GM21786 (cell line): ENCODE data around the gene SLC7A14.

ENCODE experiments used
- ATAC-seq: cut with Tn5 transposase; IDR thresholded peaks from one replicate; pipeline ENCODE4 v1.9.1; 2021; ENCODE audit not compliant: unreplicated experiment

The SLC7A14 gene

GRCh38 chr3:170539897-170540296, 46.0 kb downstream of the SLC7A14 start:
- no peak for ATAC-seq

GRCh38 chr3:170536712-170537111, 49.2 kb downstream of the SLC7A14 start:
- ATAC-seq: no peak

- no peak for ATAC-seq
These were observed 51.6 kb downstream of the SLC7A14 start for GRCh38 chr3:170534227-170534626.

GRCh38 chr3:170532573-170532972, 53.3 kb downstream of the SLC7A14 start:
- no peak for ATAC-seq

GRCh38 chr3:170531657-170532335, 54.1 kb downstream of the SLC7A14 start:
- ATAC-seq: no peak

- ATAC-seq: no peak
These were observed 54.8 kb downstream of the SLC7A14 start for GRCh38 chr3:170531054-170531453.

GRCh38 chr3:170529912-170530311, 56.0 kb downstream of the SLC7A14 start:
- no peak for ATAC-seq

- ATAC-seq: no peak
These were observed 56.5 kb downstream of the SLC7A14 start for GRCh38 chr3:170529346-170529745.

- no peak for ATAC-seq
These were observed 57.1 kb downstream of the SLC7A14 start for GRCh38 chr3:170528726-170529125.

GRCh38 chr3:170524073-170524472, 61.8 kb downstream of the SLC7A14 start:
- no peak for ATAC-seq

- no peak for ATAC-seq
These were observed 62.6 kb downstream of the SLC7A14 start for GRCh38 chr3:170523248-170523647.

- no peak for ATAC-seq
These were observed 63.7 kb downstream of the SLC7A14 start for GRCh38 chr3:170522201-170522600.

GRCh38 chr3:170520996-170521395, 64.9 kb downstream of the SLC7A14 start:
- no peak for ATAC-seq

GRCh38 chr3:170517242-170517945, 68.5 kb downstream of the SLC7A14 start:
- no peak for ATAC-seq

GRCh38 chr3:170513642-170514041, 72.2 kb downstream of the SLC7A14 start:
- no peak for ATAC-seq

- no peak for ATAC-seq
These were observed 74.5 kb downstream of the SLC7A14 start for GRCh38 chr3:170511371-170511770.

- no peak for ATAC-seq
These were observed 77.0 kb downstream of the SLC7A14 start for GRCh38 chr3:170508839-170509238.

GRCh38 chr3:170508291-170508690, 77.6 kb downstream of the SLC7A14 start:
- ATAC-seq: no peak

- ATAC-seq: no peak
These were observed 78.8 kb downstream of the SLC7A14 start for GRCh38 chr3:170507063-170507462.

- ATAC-seq: no peak
These were observed 79.3 kb downstream of the SLC7A14 start for GRCh38 chr3:170506556-170506955.

GRCh38 chr3:170502297-170502696, 83.6 kb downstream of the SLC7A14 start:
- no peak for ATAC-seq

GRCh38 chr3:170500995-170501394, 84.9 kb downstream of the SLC7A14 start:
- no peak for ATAC-seq

GRCh38 chr3:170500462-170500861, 85.4 kb downstream of the SLC7A14 start:
- ATAC-seq: no peak
